HG02588 (cell line): ENCODE measurements around the gene GALNT8.
"Not testable (repeated sequence)": the region's sequence is repeated elsewhere in the genome, so short reads cannot be mapped to it uniquely, and the experiment has no call there.

Experiments
- ATAC-seq: cut with Tn5 transposase; IDR thresholded peaks from one replicate; pipeline ENCODE4 v1.9.1; 2021; ENCODE audit warnings: mild to moderate bottlenecking, moderate library complexity; ENCODE audit not compliant: unreplicated experiment

Gene GALNT8

GRCh38 chr12:4743046-4743445 is 22.8 kb downstream of the GALNT8 start:
- ATAC-seq: no peak

- no peak for ATAC-seq
Observed at GRCh38 chr12:4744709-4745108, 24.5 kb downstream of the GALNT8 start.

GRCh38 chr12:4745249-4745648 is 25.0 kb downstream of the GALNT8 start:
- ATAC-seq: no peak

GRCh38 chr12:4751654-4752053 is 31.5 kb downstream of the GALNT8 start:
- ATAC-seq: not testable (repeated sequence)

GRCh38 chr12:4762773-4763172 is 42.6 kb downstream of the GALNT8 start:
- ATAC-seq: no peak

GRCh38 chr12:4763549-4763948 is 43.3 kb downstream of the GALNT8 start:
- no peak for ATAC-seq

- ATAC-seq: no peak
Observed at GRCh38 chr12:4766445-4766844, 46.2 kb downstream of the GALNT8 start.

GRCh38 chr12:4767186-4767585 is 47.0 kb downstream of the GALNT8 start:
- ATAC-seq: no peak

- ATAC-seq: no peak
Observed at GRCh38 chr12:4768341-4768740, 48.1 kb downstream of the GALNT8 start.

- no peak for ATAC-seq
Observed at GRCh38 chr12:4769073-4769472, 48.9 kb downstream of the GALNT8 start.

GRCh38 chr12:4771172-4771959 is 51.2 kb downstream of the GALNT8 start:
- no peak for ATAC-seq

- no peak for ATAC-seq
Observed at GRCh38 chr12:4771960-4772566, 51.9 kb downstream of the GALNT8 start.

- no peak for ATAC-seq
Observed at GRCh38 chr12:4775936-4776335, 55.7 kb downstream of the GALNT8 start.

- ATAC-seq: no peak
Observed at GRCh38 chr12:4779749-4780148, 59.5 kb downstream of the GALNT8 start.

- ATAC-seq: no peak
Observed at GRCh38 chr12:4780641-4781611, 60.7 kb downstream of the GALNT8 start.

- no peak for ATAC-seq
Observed at GRCh38 chr12:4784404-4785054, 64.3 kb downstream of the GALNT8 start.

- ATAC-seq: no peak
Observed at GRCh38 chr12:4786795-4787194, 66.6 kb downstream of the GALNT8 start.

GRCh38 chr12:4787965-4788364 is 67.8 kb downstream of the GALNT8 start:
- ATAC-seq: no peak

- no peak for ATAC-seq
Observed at GRCh38 chr12:4789776-4790175, 69.6 kb downstream of the GALNT8 start.

GRCh38 chr12:4791497-4791896 is 71.3 kb downstream of the GALNT8 start:
- ATAC-seq: no peak

GRCh38 chr12:4794491-4794890 is 74.3 kb downstream of the GALNT8 start:
- ATAC-seq: no peak
